Fibroblast of skin of abdomen (primary cell): ENCODE data around the gene GLIS1.

Experiments used
- DNase-seq: peaks from one replicate; pipeline ENCODE4 v3.0.0-alpha.2; 2013

The GLIS1 gene

GRCh38 chr1:53693339-53693738, 45.6 kb downstream of the GLIS1 start:
- no peak for DNase-seq

GRCh38 chr1:53691326-53691725, 47.6 kb downstream of the GLIS1 start:
- no peak for DNase-seq

- no peak for DNase-seq
These were observed 48.6 kb downstream of the GLIS1 start for GRCh38 chr1:53690411-53690810.

- DNase-seq = peak; percentile 59
These were observed 49.1 kb downstream of the GLIS1 start for GRCh38 chr1:53689736-53690326.

- DNase-seq = no peak
These were observed 49.7 kb downstream of the GLIS1 start for GRCh38 chr1:53689223-53689622.

GRCh38 chr1:53688381-53689102, 50.4 kb downstream of the GLIS1 start:
- no peak for DNase-seq

- no peak for DNase-seq
These were observed 51.1 kb downstream of the GLIS1 start for GRCh38 chr1:53687901-53688300.

- DNase-seq = no peak
These were observed 51.5 kb downstream of the GLIS1 start for GRCh38 chr1:53687426-53687825.

GRCh38 chr1:53686965-53687267, 52.0 kb downstream of the GLIS1 start:
- DNase-seq = no peak

GRCh38 chr1:53686091-53686964, 52.6 kb downstream of the GLIS1 start:
- peak; percentile 39 for DNase-seq

GRCh38 chr1:53685272-53686051, 53.5 kb downstream of the GLIS1 start:
- DNase-seq = no peak

GRCh38 chr1:53684741-53685140, 54.2 kb downstream of the GLIS1 start:
- no peak for DNase-seq

GRCh38 chr1:53683986-53684740, 54.8 kb downstream of the GLIS1 start:
- DNase-seq = no peak

GRCh38 chr1:53682881-53683280, 56.1 kb downstream of the GLIS1 start:
- DNase-seq = no peak

- peak; percentile 29 for DNase-seq
These were observed 56.8 kb downstream of the GLIS1 start for GRCh38 chr1:53681977-53682685.

GRCh38 chr1:53681351-53681976, 57.5 kb downstream of the GLIS1 start:
- no peak for DNase-seq

- no peak for DNase-seq
These were observed 58.1 kb downstream of the GLIS1 start for GRCh38 chr1:53680868-53681267.

- DNase-seq = no peak
These were observed 59.8 kb downstream of the GLIS1 start for GRCh38 chr1:53678938-53679825.

- DNase-seq = no peak
These were observed 60.5 kb downstream of the GLIS1 start for GRCh38 chr1:53678507-53678906.

GRCh38 chr1:53678046-53678445, 60.9 kb downstream of the GLIS1 start:
- DNase-seq = no peak
